HEK293 (cell line): Measurements from ENCODE around the gene FRMPD4.

Experiments used
- CTCF ChIA-PET: fragments of 350-600 bp; formaldehyde crosslinking; extraction: SDS; loops from one replicate; lab custom pipeline; 2021; ENCODE audit warnings: antibody characterized with exemption; lab: Yijun Ruan, JAX
- POLR2A ChIA-PET: fragments of 300-600 bp; formaldehyde crosslinking; extraction: SDS; loops from one replicate; lab custom pipeline; 2020; ENCODE audit warnings: antibody characterized with exemption, inconsistent platforms; lab: Yijun Ruan, JAX
- H3K27ac ChIP-seq: fragments of 200-500 bp; sonication (Bioruptor generic); 2 replicates; pipeline ENCODE4 v1.5.1; 2014; ENCODE audit warnings: low read depth, low read length, control low read depth, inconsistent platforms; ENCODE audit errors: extremely low read depth
- H3K36me3 ChIP-seq, 2 experiments: fragments of 200-500 bp in 1 of 2; sonication (Bioruptor generic) in 1 of 2; 1 replicate in 1 of 2; 2 replicates in 1 of 2; pipeline ENCODE4 v1.5.1; 2014 to 2017; ENCODE audit warnings: inconsistent platforms in 2 of 2, low read length in 2 of 2; ENCODE audit not compliant: control insufficient read depth in 2 of 2, insufficient read depth in 1 of 2
- H3K4me1 ChIP-seq: fragments of 200-500 bp; sonication (Bioruptor generic); 2 replicates; pipeline ENCODE4 v1.5.1; 2014; ENCODE audit warnings: mild to moderate bottlenecking, low read length, inconsistent platforms; ENCODE audit not compliant: control insufficient read depth, insufficient read depth
- H3K4me3 ChIP-seq: 2 replicates; pipeline ENCODE4 v1.5.1; 2011; ENCODE audit warnings: low read depth, mild to moderate bottlenecking, control low read depth, low read length, moderate library complexity
- H3K9me3 ChIP-seq: fragments of 200-500 bp; sonication (Bioruptor generic); 2 replicates; pipeline ENCODE4 v1.5.1; 2014; ENCODE audit warnings: low read depth, low read length, inconsistent platforms; ENCODE audit not compliant: control insufficient read depth, insufficient read depth
- GLIS2 ChIP-seq: fragments of 450-650 bp; formaldehyde crosslinking; IDR thresholded peaks from 2 replicates; pipeline ENCODE4 v1.5.1; 2016; ENCODE audit warnings: missing biosample characterization, missing genetic modification characterization
- HOXA7 ChIP-seq: sonication (generic); formaldehyde crosslinking; IDR thresholded peaks from 2 replicates; pipeline ENCODE4 v1.8.1; 2022; ENCODE audit warnings: missing genetic modification reagents, borderline replicate concordance
- TCF7L2 ChIP-seq: IDR thresholded peaks from 2 replicates; pipeline ENCODE4 v1.6.1; 2011; ENCODE audit warnings: low read depth, mild to moderate bottlenecking, inconsistent platforms, low read length, moderate library complexity, borderline replicate concordance
- ZBTB20 ChIP-seq: fragments of 450-650 bp; formaldehyde crosslinking; IDR thresholded peaks from 2 replicates; pipeline ENCODE4 v1.5.1; 2016; ENCODE audit warnings: missing biosample characterization, missing genetic modification characterization
- ZBTB6 ChIP-seq: fragments of 450-650 bp; formaldehyde crosslinking; IDR thresholded peaks from 2 replicates; pipeline ENCODE4 v1.5.1; 2017; ENCODE audit warnings: missing biosample characterization, missing genetic modification characterization
- ZFP41 ChIP-seq: fragments of 450-650 bp; formaldehyde crosslinking; IDR thresholded peaks from 2 replicates; pipeline ENCODE4 v1.5.1; 2016; ENCODE audit warnings: missing biosample characterization, missing genetic modification characterization, borderline replicate concordance
- ZNF112 ChIP-seq: fragments of 450-650 bp; formaldehyde crosslinking; IDR thresholded peaks from 2 replicates; pipeline ENCODE4 v1.5.0; 2017; ENCODE audit warnings: missing biosample characterization, missing genetic modification characterization
- ZNF214 ChIP-seq: fragments of 450-650 bp; formaldehyde crosslinking; IDR thresholded peaks from 2 replicates; pipeline ENCODE4 v1.5.1; 2017; ENCODE audit warnings: missing biosample characterization, mild to moderate bottlenecking, missing genetic modification characterization, borderline replicate concordance
- ZNF223 ChIP-seq: fragments of 450-650 bp; formaldehyde crosslinking; IDR thresholded peaks from 2 replicates; pipeline ENCODE4 v1.5.1; 2016; ENCODE audit warnings: missing biosample characterization, missing genetic modification characterization
- ZNF280D ChIP-seq: fragments of 450-650 bp; formaldehyde crosslinking; IDR thresholded peaks from 2 replicates; pipeline ENCODE4 v1.5.1; 2016; ENCODE audit warnings: missing biosample characterization, missing genetic modification characterization
- ZNF292 ChIP-seq: fragments of 450-650 bp; formaldehyde crosslinking; IDR thresholded peaks from 2 replicates; pipeline ENCODE4 v1.5.1; 2016; ENCODE audit warnings: low read depth, missing biosample characterization, missing genetic modification characterization, borderline replicate concordance
- ZNF391 ChIP-seq: fragments of 450-650 bp; formaldehyde crosslinking; IDR thresholded peaks from 2 replicates; pipeline ENCODE4 v1.5.1; 2016; ENCODE audit warnings: low read depth, missing biosample characterization, missing genetic modification characterization, borderline replicate concordance
- ZNF530 ChIP-seq: fragments of 450-650 bp; formaldehyde crosslinking; IDR thresholded peaks from 2 replicates; pipeline ENCODE4 v1.5.1; 2016; ENCODE audit warnings: low read depth, missing biosample characterization, missing genetic modification characterization
- ZNF585B ChIP-seq: fragments of 450-650 bp; formaldehyde crosslinking; IDR thresholded peaks from 2 replicates; pipeline ENCODE4 v1.5.1; 2016; ENCODE audit warnings: missing biosample characterization, missing genetic modification characterization
- TF ChIP-seq, protein P1 (sequence below): fragments of 450-650 bp; formaldehyde crosslinking; IDR thresholded peaks from 2 replicates; pipeline ENCODE4 v1.5.1; 2016; ENCODE audit warnings: missing biosample characterization, missing genetic modification characterization
- TF ChIP-seq, protein P2 (sequence below): fragments of 450-650 bp; formaldehyde crosslinking; IDR thresholded peaks from 2 replicates; pipeline ENCODE4 v1.5.1; 2016; ENCODE audit warnings: missing biosample characterization, missing genetic modification characterization

FRMPD4 gene

GRCh38 chrX:12722314-12722713 is 584.0 kb downstream of the FRMPD4 start:
- Histone ChIP-seq H3K4me3 (no peak overlapping the region), H3K27ac (no peak overlapping the region), H3K4me1 (no peaks in the 10 kb centered on the region), H3K9me3 (no peaks in the 10 kb centered on the region), H3K36me3 (no peaks in the 10 kb centered on the region)
- TF ChIP-seq ZNF112 (tag by site-specific recombination) (no peak), GLIS2 (tag by site-specific recombination) (no peak), ZFP41 (tag by site-specific recombination) (no peak), HOXA7 (CRISPR knock-in tag) (no peak), ZNF223 (tag by site-specific recombination) (no peak), ZBTB20 (tag by site-specific recombination) (no peak), ZNF280D (tag by site-specific recombination) (no peak), ZBTB6 (tag by site-specific recombination) (no peak), ZNF530 (no peak), ZNF391 (tag by site-specific recombination) (no peak), ZNF585B (tag by site-specific recombination) (no peak)
- TF ChIP-seq, protein P1, sequence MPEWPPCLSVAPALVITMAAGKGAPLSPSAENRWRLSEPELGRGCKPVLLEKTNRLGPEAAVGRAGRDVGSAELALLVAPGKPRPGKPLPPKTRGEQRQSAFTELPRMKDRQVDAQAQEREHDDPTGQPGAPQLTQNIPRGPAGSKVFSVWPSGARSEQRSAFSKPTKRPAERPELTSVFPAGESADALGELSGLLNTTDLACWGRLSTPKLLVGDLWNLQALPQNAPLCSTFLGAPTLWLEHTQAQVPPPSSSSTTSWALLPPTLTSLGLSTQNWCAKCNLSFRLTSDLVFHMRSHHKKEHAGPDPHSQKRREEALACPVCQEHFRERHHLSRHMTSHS, result no peak
- ChIA-PET POLR2A (no interaction called here), CTCF (interaction anchor here (1.9 kb wide), 1 partner anchor 49 kb away, joined by 7 read pairs; no protein-coding TSS in a partner anchor)

GRCh38 chrX:12741416-12741815 is 603.1 kb downstream of the FRMPD4 start:
- Histone ChIP-seq H3K9me3 (no peaks in the 10 kb centered on the region; the same call in 1 of the 2 replicates), H3K36me3 (no peaks in the 10 kb centered on the region), H3K27ac (no peak overlapping the region)
- CTCF ChIA-PET, result interaction anchor here (0.7 kb wide), 1 partner anchor 1009 kb away, joined by 3 read pairs; no protein-coding TSS in a partner anchor
- TF ChIP-seq ZNF292 (tag by site-specific recombination) (no peak), ZNF214 (tag by site-specific recombination) (no peak), TCF7L2 (no peak)
- TF ChIP-seq, protein P2, sequence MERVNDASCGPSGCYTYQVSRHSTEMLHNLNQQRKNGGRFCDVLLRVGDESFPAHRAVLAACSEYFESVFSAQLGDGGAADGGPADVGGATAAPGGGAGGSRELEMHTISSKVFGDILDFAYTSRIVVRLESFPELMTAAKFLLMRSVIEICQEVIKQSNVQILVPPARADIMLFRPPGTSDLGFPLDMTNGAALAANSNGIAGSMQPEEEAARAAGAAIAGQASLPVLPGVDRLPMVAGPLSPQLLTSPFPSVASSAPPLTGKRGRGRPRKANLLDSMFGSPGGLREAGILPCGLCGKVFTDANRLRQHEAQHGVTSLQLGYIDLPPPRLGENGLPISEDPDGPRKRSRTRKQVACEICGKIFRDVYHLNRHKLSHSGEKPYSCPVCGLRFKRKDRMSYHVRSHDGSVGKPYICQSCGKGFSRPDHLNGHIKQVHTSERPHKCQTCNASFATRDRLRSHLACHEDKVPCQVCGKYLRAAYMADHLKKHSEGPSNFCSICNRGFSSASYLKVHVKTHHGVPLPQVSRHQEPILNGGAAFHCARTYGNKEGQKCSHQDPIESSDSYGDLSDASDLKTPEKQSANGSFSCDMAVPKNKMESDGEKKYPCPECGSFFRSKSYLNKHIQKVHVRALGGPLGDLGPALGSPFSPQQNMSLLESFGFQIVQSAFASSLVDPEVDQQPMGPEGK (tag by site-specific recombination), result no peak
- TF ChIP-seq, all 188 proteins: peak for 0
- POLR2A ChIA-PET, result no interaction called here
- H3K4me3 ChIP-seq, result no peak overlapping the region
- no peaks in the 10 kb centered on the region for H3K4me1 ChIP-seq
